Left kidney (tissue), 8 donors: ENCODE measurements around the gene HSDL2. TPM values are rescaled to one million over a fixed set of nuclear protein-coding genes. Genes with fewer than 3 reads are reported as not detected.

ENCODE experiments used
- DNase-seq: peaks from one replicate; pipeline ENCODE4 v3.0.0-alpha.2; 2013
- long read RNA-seq, 8 donors: transcript quantifications; one replicate each; lab custom pipeline, GENCODE V29; 2026
- polyA plus RNA-seq: library from polyadenylated mRNA; unstranded; fragments of 120-200 nt; gene quantifications from one replicate; pipeline ENCODE4 v1.2.1, GENCODE V29; 2013; ENCODE audit not compliant: insufficient read length

HSDL2 gene
- polyA plus RNA-seq: 114 TPM
- long read RNA-seq, donor 1, transcript HSDL2-202 (11 exons, 3,350 nt): major isoform, 21 of 35 reads
- long read RNA-seq, donor 1, partial matches to known transcripts: 13 of 35 reads
- long read RNA-seq, donor 1, other reads (novel, unspliced or antisense): 0 of 35 reads
- long read RNA-seq, donor 2, transcript HSDL2-202 (11 exons, 3,350 nt): major isoform, 13 of 22 reads
- long read RNA-seq, donor 2, partial matches to known transcripts: 7 of 22 reads
- long read RNA-seq, donor 2, other reads (novel, unspliced or antisense): 0 of 22 reads
- long read RNA-seq, donor 3, transcript HSDL2-202 (11 exons, 3,350 nt): major isoform, 19 of 72 reads
- long read RNA-seq, donor 3, partial matches to known transcripts: 53 of 72 reads
- long read RNA-seq, donor 3, other reads (novel, unspliced or antisense): 0 of 72 reads
- long read RNA-seq, donor 4: 0 reads
- long read RNA-seq, donor 5, transcript HSDL2-202 (11 exons, 3,350 nt): major isoform, 26 of 53 reads
- long read RNA-seq, donor 5, partial matches to known transcripts: 25 of 53 reads
- long read RNA-seq, donor 5, other reads (novel, unspliced or antisense): 0 of 53 reads
- long read RNA-seq, donor 6, transcript HSDL2-202 (11 exons, 3,350 nt): major isoform, 14 of 69 reads
- long read RNA-seq, donor 6, partial matches to known transcripts: 52 of 69 reads
- long read RNA-seq, donor 6, other reads (novel, unspliced or antisense): 0 of 69 reads
- long read RNA-seq, donor 7, transcript HSDL2-202 (11 exons, 3,350 nt): major isoform, 20 of 33 reads
- long read RNA-seq, donor 7, partial matches to known transcripts: 13 of 33 reads
- long read RNA-seq, donor 7, other reads (novel, unspliced or antisense): 0 of 33 reads
- long read RNA-seq, donor 8, transcript HSDL2-202 (11 exons, 3,350 nt): major isoform, 5 of 13 reads
- long read RNA-seq, donor 8, partial matches to known transcripts: 7 of 13 reads
- long read RNA-seq, donor 8, other reads (novel, unspliced or antisense): 0 of 13 reads

- peak; percentile 61 for DNase-seq
These were observed at the start of gene HSDL2 for GRCh38 chr9:112380102-112380824. TSS of gene HSDL2 (plus strand) at chr9:112380108. CDS start at chr9:112380164, 56 bp downstream.

GRCh38 chr9:112331674-112331952 is 48.3 kb upstream of the HSDL2 start:
- no peak for DNase-seq

GRCh38 chr9:112332214-112332613 is 47.7 kb upstream of the HSDL2 start:
- no peak for DNase-seq

DNA sequence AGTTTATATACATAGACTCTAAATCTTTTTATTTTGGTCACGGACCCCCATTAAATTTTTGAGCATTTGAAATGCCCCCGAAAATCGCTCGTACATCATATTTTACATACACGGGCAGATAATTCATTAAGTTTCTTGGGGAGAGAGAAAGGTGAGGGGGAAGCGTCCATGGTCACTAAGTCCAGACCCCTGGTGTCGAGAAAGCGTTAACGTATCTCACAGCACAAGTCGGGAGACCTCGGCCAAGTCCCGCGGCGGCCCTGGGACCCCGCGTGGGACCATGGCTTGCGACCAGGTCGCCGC is 47.3 kb upstream of the HSDL2 start:
- no peak for DNase-seq

DNA sequence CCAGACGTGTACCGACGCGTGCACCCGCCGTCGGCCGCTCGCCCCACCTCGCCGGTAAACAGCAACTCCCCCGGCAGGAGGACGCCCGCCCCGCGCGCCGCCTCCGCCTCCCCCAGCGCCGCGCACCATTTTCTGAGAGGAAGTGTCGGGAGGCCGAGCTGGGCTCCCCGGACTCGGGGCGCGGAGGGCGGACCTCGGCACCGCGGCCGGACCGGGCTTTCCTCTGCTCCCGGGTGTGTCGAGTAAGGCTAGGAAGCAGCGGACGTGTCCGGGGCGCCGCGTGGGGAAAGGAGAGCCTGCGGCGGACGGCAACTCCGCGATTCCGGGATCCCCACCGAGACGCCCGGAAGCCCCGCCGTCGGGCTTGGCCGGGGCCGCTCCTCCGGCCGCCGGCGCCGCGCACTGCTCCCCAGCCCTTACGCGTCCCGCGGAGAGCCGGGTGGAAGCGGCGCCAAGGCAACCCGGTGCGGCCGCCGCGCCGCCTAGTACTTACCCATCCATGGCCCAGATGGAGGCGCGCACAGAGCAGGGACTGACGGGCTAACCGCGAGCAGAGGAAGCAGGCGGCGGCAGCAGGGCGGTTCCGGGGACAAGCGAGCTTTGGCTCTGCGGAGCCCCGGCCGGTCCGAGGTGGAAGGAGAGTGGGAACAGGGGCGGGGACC is 46.8 kb upstream of the HSDL2 start, which contains the start of gene PTBP3:
Gene PTBP3 (minus strand): TSS at position 643 of the 662 bp plus-strand sequence. CDS start 35,754 bp downstream, outside the sequence.
- no peak for DNase-seq

DNA sequence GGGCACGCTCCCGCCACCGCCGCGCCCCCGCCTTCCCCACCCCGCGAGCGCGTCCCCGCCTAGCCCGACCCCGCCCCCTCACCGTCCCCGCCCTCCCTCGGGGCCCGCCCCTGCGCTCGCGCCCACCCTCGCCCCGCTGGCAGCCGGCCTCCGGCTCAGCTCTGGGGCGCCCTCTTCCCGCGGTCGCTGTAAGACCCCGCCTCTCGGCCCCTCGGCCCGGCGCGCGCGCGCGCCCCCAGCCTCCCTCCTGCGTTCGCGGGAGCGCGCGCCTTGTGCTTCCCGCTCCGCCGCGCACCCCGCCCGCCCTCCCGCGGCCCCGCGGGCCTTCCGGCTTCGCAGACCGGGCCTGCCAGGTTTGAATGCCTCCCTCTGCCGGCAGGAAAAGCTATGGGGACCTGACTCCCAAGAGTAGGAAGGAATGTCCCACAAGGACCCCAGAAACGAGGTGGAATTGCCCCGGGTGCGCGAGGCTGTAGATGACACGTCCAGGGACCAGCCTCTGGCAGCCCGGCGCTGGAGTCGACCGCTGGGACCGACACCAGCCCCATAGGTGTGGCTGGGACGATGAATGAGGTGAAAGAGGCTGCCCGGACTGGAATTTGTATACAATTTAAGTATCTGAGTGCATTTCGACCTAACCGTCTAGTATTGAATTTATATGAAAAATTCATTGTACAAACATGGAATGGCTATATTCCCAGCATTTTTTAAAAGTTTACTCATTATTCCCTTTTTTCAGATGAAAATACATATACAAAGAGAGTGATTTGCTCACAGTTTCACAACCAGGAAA is 46.1 kb upstream of the HSDL2 start:
- peak; percentile 95 for DNase-seq

GRCh38 chr9:112334432-112334841 is 45.5 kb upstream of the HSDL2 start:
- no peak for DNase-seq

DNA sequence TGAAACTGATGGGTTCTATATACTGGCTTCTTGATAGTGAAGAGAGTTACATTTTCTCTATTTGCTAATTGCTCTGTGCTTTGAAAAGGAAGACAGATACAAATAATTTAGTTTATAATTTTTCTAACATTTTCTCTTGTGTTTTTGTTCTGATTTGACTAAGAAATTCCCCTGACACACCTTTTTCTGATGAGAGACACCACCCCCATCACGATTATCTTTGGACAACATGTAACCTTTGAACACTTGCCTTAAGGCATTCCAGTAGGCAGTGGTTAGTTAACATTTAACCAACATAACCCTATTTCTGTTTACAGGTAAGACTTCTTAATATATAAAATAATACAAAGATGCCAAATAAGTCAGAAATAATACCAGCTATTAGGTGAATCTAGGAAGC is 42.4 kb upstream of the HSDL2 start:
- DNase-seq: no peak

- DNase-seq: no peak
These were observed 41.3 kb upstream of the HSDL2 start for GRCh38 chr9:112338561-112338960.

- DNase-seq: no peak
These were observed 40.0 kb upstream of the HSDL2 start for GRCh38 chr9:112339886-112340285.

GRCh38 chr9:112341730-112342129 is 38.2 kb upstream of the HSDL2 start:
- no peak for DNase-seq

- no peak for DNase-seq
These were observed 31.5 kb upstream of the HSDL2 start for GRCh38 chr9:112348257-112349007.

DNA sequence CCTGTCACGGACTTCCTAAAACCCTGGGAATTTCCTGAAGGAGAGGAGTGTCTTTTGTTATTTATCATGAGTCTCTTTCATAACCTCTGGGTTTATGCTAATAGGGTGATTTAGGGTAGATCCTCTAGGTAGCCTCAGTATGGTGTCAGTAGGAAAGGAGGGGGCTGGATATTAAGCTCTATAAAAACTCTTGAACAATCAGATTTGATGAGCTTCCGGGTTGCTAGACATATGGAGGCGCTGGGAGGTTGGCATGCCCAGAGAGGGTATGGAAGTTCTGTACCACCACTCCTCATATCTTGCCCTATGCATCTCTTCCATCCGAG is 30.9 kb upstream of the HSDL2 start:
- no peak for DNase-seq

- no peak for DNase-seq
These were observed 28.7 kb upstream of the HSDL2 start for GRCh38 chr9:112351184-112351583.

GRCh38 chr9:112352209-112352608 is 27.7 kb upstream of the HSDL2 start:
- no peak for DNase-seq

GRCh38 chr9:112354081-112354743 is 25.7 kb upstream of the HSDL2 start:
- DNase-seq: no peak

- DNase-seq: no peak
These were observed 24.4 kb upstream of the HSDL2 start for GRCh38 chr9:112355427-112355897.

GRCh38 chr9:112360047-112360804 is 19.7 kb upstream of the HSDL2 start:
- no peak for DNase-seq

DNA sequence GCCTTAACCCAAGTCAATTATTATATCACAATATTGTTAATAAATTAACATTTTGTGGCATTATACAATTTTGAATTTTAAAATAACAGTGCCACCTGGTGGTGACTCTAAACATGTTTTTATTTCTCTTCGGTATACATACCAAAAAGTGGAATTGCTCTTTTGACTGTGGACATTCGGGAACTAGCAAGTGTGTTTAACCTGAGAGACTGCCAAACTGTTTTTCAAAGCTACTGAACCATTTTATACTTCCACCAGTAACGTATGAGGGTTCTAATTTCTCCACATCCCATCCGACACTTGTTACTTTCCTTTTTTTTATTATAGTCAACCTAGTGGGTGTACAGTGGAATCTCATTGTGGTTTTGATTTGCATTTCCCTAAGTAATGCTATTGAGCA is 18.3 kb upstream of the HSDL2 start:
- no peak for DNase-seq
